HepG2 (cell line): ENCODE data around the gene TOPORS. TPM values are rescaled to one million over a fixed set of nuclear protein-coding genes. Genes with fewer than 3 reads are reported as not detected.

Experiments used
- ATRX ChIP-seq: sonication (generic); formaldehyde crosslinking; IDR thresholded peaks from 2 replicates; pipeline ENCODE4 v1.4.0; 2020; ENCODE audit warnings: missing genetic modification reagents, borderline replicate concordance
- FOXM1 ChIP-seq: sonication (generic); formaldehyde crosslinking; IDR thresholded peaks from 2 replicates; pipeline ENCODE4 v1.5.0; 2020; ENCODE audit warnings: missing genetic modification reagents
- HNRNPLL ChIP-seq: fragments of 200-400 bp; formaldehyde crosslinking; IDR thresholded peaks from 2 replicates; pipeline ENCODE4 v1.6.1; 2017; ENCODE audit warnings: mild to moderate bottlenecking, low read depth, low read length; ENCODE audit not compliant: poor library complexity, severe bottlenecking
- LCORL ChIP-seq, 2 experiments: fragments of 450-650 bp in 1 of 2; sonication (generic) in 1 of 2; formaldehyde crosslinking in 1 of 2; IDR thresholded peaks; 2 replicates each; pipeline versions ENCODE4 v1.5.0 to v1.6.1; 2017 to 2020; ENCODE audit warnings: antibody characterized with exemption in 1 of 2, missing genetic modification reagents in 1 of 2
- RAD51 ChIP-seq: fragments of 450-650 bp; IDR thresholded peaks from 2 replicates; pipeline ENCODE4 v1.6.1; 2016; ENCODE audit warnings: borderline replicate concordance
- ZNF674 ChIP-seq: sonication (generic); formaldehyde crosslinking; IDR thresholded peaks from 2 replicates; pipeline ENCODE4 v1.5.0; 2020; ENCODE audit warnings: low read depth, mild to moderate bottlenecking, missing genetic modification reagents
- ZNF713 ChIP-seq: sonication (generic); formaldehyde crosslinking; IDR thresholded peaks from 2 replicates; pipeline ENCODE4 v1.4.0; 2020; ENCODE audit warnings: mild to moderate bottlenecking, missing genetic modification reagents
- ZSCAN9 ChIP-seq: IDR thresholded peaks from 2 replicates; pipeline ENCODE4 v1.6.1; 2016; ENCODE audit warnings: borderline replicate concordance
- polyA plus RNA-seq, 8 experiments: library from polyadenylated mRNA; depleted of rRNA in 3 of 8; stranded (reverse) in 7 of 8; unstranded in 1 of 8; fragments of >200 nt; fragmentation: Illumina TruSeq in 4 of 8; extraction: Trizol in 4 of 8; gene quantifications; 2 replicates each; pipeline versions ENCODE4 v1.2.1 to v1.2.3, GENCODE V29; 2011 to 2016; ENCODE audit warnings: low read depth in 4 of 8, missing spikeins in 1 of 8, mixed read lengths in 1 of 8; ENCODE audit not compliant: insufficient read depth in 1 of 8
- total RNA-seq, 5 experiments: library from RNA; depleted of rRNA; stranded (reverse); fragments of >200 nt; fragmentation: Illumina TruSeq; extraction: Trizol; gene quantifications; 2 replicates each; pipeline ENCODE4 v1.2.3, GENCODE V29; 2016; ENCODE audit warnings: low read depth in 1 of 5
- TF ChIP-seq, protein P1 (sequence below): sonication (generic); formaldehyde crosslinking; IDR thresholded peaks from 2 replicates; pipeline ENCODE4 v1.4.0; 2020; ENCODE audit warnings: missing genetic modification reagents
- TF ChIP-seq, protein P2 (sequence below): sonication (generic); formaldehyde crosslinking; IDR thresholded peaks from 2 replicates; pipeline ENCODE4 v1.4.0; 2020; ENCODE audit warnings: missing genetic modification reagents
- TF ChIP-seq, protein P3 (sequence below): sonication (generic); formaldehyde crosslinking; IDR thresholded peaks from 2 replicates; pipeline ENCODE4 v1.4.0; 2020; ENCODE audit warnings: missing genetic modification reagents, borderline replicate concordance
- TF ChIP-seq, protein P4 (sequence below): IDR thresholded peaks from 2 replicates; pipeline ENCODE4 v1.6.1; 2016; ENCODE audit warnings: low read depth, borderline replicate concordance
- TF ChIP-seq, protein P5 (sequence below): fragments of 450-650 bp; IDR thresholded peaks from 2 replicates; pipeline ENCODE4 v1.6.1; 2016
- TF ChIP-seq, protein P6 (sequence below): IDR thresholded peaks from 2 replicates; pipeline ENCODE4 v1.6.1; 2018; ENCODE audit warnings: missing genetic modification reagents

The TOPORS gene
- total and polyA plus RNA-seq, 2 of the 13 experiments (the other 11 are each of a cell fraction or from before 2014, with no cell fraction given) = 6.8 to 19.6 TPM

DNA sequence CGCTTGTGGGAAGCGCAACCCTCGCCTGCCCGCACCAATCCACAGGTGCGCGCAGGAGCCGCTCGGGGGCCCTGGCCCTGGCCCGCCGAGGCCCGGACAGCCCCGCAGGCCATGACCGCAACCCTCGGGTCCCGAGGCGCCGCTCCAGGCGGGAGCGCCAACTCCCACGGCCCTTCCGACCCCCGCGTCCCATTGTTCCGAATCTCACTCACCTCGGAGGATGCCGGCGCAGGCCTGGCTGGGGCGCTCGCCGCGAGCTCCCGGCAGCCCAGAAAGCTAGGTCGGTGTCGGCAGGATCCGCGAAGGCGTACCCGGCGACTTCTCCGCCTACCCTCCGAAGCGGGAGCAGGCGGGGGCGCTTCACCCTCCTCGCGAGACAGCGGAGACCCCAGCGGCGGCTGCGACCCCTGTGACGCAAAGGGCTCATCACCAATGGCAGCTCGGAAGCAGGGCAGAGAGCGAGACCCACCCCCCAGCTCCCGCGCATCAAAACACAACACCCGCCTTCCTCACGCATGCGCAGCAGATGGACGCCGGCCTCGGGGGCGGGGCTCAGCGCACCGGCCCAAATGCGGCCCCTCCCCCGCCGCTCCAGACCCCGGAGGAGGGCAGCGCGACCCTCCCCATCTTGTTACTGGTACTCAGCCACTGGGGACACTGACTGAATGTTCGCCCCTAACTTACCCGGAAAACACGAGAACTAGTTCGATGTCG, 1.7 kb downstream of the TOPORS start (continued):
- TF ChIP-seq, protein P1, sequence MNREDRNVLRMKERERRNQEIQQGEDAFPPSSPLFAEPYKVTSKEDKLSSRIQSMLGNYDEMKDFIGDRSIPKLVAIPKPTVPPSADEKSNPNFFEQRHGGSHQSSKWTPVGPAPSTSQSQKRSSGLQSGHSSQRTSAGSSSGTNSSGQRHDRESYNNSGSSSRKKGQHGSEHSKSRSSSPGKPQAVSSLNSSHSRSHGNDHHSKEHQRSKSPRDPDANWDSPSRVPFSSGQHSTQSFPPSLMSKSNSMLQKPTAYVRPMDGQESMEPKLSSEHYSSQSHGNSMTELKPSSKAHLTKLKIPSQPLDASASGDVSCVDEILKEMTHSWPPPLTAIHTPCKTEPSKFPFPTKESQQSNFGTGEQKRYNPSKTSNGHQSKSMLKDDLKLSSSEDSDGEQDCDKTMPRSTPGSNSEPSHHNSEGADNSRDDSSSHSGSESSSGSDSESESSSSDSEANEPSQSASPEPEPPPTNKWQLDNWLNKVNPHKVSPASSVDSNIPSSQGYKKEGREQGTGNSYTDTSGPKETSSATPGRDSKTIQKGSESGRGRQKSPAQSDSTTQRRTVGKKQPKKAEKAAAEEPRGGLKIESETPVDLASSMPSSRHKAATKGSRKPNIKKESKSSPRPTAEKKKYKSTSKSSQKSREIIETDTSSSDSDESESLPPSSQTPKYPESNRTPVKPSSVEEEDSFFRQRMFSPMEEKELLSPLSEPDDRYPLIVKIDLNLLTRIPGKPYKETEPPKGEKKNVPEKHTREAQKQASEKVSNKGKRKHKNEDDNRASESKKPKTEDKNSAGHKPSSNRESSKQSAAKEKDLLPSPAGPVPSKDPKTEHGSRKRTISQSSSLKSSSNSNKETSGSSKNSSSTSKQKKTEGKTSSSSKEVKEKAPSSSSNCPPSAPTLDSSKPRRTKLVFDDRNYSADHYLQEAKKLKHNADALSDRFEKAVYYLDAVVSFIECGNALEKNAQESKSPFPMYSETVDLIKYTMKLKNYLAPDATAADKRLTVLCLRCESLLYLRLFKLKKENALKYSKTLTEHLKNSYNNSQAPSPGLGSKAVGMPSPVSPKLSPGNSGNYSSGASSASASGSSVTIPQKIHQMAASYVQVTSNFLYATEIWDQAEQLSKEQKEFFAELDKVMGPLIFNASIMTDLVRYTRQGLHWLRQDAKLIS = 0 out of 2 replicates have a peak, but pooled peaks have one; percentile 16
- TF ChIP-seq, protein P2, sequence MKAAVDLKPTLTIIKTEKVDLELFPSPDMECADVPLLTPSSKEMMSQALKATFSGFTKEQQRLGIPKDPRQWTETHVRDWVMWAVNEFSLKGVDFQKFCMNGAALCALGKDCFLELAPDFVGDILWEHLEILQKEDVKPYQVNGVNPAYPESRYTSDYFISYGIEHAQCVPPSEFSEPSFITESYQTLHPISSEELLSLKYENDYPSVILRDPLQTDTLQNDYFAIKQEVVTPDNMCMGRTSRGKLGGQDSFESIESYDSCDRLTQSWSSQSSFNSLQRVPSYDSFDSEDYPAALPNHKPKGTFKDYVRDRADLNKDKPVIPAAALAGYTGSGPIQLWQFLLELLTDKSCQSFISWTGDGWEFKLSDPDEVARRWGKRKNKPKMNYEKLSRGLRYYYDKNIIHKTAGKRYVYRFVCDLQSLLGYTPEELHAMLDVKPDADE (CRISPR knock-in tag) = no peak
- TF ChIP-seq, protein P3, sequence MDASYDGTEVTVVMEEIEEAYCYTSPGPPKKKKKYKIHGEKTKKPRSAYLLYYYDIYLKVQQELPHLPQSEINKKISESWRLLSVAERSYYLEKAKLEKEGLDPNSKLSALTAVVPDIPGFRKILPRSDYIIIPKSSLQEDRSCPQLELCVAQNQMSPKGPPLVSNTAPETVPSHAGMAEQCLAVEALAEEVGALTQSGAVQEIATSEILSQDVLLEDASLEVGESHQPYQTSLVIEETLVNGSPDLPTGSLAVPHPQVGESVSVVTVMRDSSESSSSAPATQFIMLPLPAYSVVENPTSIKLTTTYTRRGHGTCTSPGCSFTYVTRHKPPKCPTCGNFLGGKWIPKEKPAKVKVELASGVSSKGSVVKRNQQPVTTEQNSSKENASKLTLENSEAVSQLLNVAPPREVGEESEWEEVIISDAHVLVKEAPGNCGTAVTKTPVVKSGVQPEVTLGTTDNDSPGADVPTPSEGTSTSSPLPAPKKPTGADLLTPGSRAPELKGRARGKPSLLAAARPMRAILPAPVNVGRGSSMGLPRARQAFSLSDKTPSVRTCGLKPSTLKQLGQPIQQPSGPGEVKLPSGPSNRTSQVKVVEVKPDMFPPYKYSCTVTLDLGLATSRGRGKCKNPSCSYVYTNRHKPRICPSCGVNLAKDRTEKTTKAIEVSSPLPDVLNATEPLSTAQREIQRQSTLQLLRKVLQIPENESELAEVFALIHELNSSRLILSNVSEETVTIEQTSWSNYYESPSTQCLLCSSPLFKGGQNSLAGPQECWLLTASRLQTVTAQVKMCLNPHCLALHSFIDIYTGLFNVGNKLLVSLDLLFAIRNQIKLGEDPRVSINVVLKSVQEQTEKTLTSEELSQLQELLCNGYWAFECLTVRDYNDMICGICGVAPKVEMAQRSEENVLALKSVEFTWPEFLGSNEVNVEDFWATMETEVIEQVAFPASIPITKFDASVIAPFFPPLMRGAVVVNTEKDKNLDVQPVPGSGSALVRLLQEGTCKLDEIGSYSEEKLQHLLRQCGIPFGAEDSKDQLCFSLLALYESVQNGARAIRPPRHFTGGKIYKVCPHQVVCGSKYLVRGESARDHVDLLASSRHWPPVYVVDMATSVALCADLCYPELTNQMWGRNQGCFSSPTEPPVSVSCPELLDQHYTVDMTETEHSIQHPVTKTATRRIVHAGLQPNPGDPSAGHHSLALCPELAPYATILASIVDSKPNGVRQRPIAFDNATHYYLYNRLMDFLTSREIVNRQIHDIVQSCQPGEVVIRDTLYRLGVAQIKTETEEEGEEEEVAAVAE (CRISPR knock-in tag) = 0 out of 2 replicates have a peak, but pooled peaks have one; percentile 50
- TF ChIP-seq, protein P4, sequence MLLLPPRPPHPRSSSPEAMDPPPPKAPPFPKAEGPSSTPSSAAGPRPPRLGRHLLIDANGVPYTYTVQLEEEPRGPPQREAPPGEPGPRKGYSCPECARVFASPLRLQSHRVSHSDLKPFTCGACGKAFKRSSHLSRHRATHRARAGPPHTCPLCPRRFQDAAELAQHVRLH (CRISPR knock-in tag) = 0 out of 2 replicates have a peak, but pooled peaks have one; percentile 39
- TF ChIP-seq ATRX (no peak), LCORL (IDR thresholded peaks at IDR 0.05) (no peak), LCORL (CRISPR knock-in tag; IDR thresholded peaks at IDR 0.05) (peak; percentile 73; the same call in 1 of the 2 replicates), ZSCAN9 (CRISPR knock-in tag) (peak; percentile 20; the same call in 1 of the 2 replicates), ZNF713 (no peak), HNRNPLL (peak; percentile 87), ZNF674 (CRISPR knock-in tag) (no peak), RAD51 (no peak), FOXM1 (CRISPR knock-in tag) (0 out of 2 replicates have a peak, but pooled peaks have one; percentile 22)
- TF ChIP-seq, protein P5, sequence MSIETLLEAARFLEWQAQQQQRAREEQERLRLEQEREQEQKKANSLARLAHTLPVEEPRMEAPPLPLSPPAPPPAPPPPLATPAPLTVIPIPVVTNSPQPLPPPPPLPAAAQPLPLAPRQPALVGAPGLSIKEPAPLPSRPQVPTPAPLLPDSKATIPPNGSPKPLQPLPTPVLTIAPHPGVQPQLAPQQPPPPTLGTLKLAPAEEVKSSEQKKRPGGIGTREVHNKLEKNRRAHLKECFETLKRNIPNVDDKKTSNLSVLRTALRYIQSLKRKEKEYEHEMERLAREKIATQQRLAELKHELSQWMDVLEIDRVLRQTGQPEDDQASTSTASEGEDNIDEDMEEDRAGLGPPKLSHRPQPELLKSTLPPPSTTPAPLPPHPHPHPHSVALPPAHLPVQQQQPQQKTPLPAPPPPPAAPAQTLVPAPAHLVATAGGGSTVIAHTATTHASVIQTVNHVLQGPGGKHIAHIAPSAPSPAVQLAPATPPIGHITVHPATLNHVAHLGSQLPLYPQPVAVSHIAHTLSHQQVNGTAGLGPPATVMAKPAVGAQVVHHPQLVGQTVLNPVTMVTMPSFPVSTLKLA = peak; percentile 23; the same call in 1 of the 2 replicates
- TF ChIP-seq, protein P6, sequence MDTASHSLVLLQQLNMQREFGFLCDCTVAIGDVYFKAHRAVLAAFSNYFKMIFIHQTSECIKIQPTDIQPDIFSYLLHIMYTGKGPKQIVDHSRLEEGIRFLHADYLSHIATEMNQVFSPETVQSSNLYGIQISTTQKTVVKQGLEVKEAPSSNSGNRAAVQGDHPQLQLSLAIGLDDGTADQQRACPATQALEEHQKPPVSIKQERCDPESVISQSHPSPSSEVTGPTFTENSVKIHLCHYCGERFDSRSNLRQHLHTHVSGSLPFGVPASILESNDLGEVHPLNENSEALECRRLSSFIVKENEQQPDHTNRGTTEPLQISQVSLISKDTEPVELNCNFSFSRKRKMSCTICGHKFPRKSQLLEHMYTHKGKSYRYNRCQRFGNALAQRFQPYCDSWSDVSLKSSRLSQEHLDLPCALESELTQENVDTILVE = no peak
